SH-SY5Y (cell line): Measurements from ENCODE around the gene TLX2.

ENCODE experiments used
- GATA2 ChIP-seq: IDR thresholded peaks from 2 replicates; pipeline ENCODE4 v1.6.1; 2011; ENCODE audit warnings: mild to moderate bottlenecking, low read depth, low read length
- GATA3 ChIP-seq: IDR thresholded peaks from 2 replicates; pipeline ENCODE4 v1.6.1; 2011; ENCODE audit warnings: low read depth, mild to moderate bottlenecking, low read length, moderate library complexity

- TF ChIP-seq GATA2 (no peak), GATA3 (no peak)
Observed at GRCh38 chr2:74502147-74502719, 12.0 kb upstream of the TLX2 start.
